Kidney epithelial cell (primary cell): ENCODE data around the gene WFDC12. TPM values are rescaled to one million over a fixed set of nuclear protein-coding genes. Genes with fewer than 3 reads are reported as not detected.

Experiments
- DNase-seq: peaks from one replicate; pipeline ENCODE4 v3.0.0-alpha.2; 2010; ENCODE audit warnings: low read depth
- H3K27me3 ChIP-seq: 2 replicates; pipeline ENCODE4 v1.6.0; 2011; ENCODE audit warnings: low read length; ENCODE audit not compliant: control insufficient read depth, insufficient read depth
- H3K36me3 ChIP-seq: 2 replicates; pipeline ENCODE4 v1.5.1; 2011; ENCODE audit warnings: low read length; ENCODE audit not compliant: control insufficient read depth, insufficient read depth
- H3K4me3 ChIP-seq: 2 replicates; pipeline ENCODE4 v1.5.1; 2011; ENCODE audit warnings: low read depth, mild to moderate bottlenecking, control low read depth, low read length
- total RNA-seq: library from RNA; depleted of rRNA; stranded (reverse); fragments of >200 nt; gene quantifications from 2 replicates; pipeline ENCODE4 v1.2.3, GENCODE V29; 2015
- TF ChIP-seq, protein P1 (sequence below): IDR thresholded peaks from 2 replicates; pipeline ENCODE4 v1.5.1; 2011; ENCODE audit warnings: mild to moderate bottlenecking, moderate library complexity, low read length, control low read depth, inconsistent platforms; ENCODE audit not compliant: insufficient read depth, poor library complexity, severe bottlenecking

The WFDC12 gene
- total RNA-seq, 1 donor from 2014 or later, result not detected

DNA sequence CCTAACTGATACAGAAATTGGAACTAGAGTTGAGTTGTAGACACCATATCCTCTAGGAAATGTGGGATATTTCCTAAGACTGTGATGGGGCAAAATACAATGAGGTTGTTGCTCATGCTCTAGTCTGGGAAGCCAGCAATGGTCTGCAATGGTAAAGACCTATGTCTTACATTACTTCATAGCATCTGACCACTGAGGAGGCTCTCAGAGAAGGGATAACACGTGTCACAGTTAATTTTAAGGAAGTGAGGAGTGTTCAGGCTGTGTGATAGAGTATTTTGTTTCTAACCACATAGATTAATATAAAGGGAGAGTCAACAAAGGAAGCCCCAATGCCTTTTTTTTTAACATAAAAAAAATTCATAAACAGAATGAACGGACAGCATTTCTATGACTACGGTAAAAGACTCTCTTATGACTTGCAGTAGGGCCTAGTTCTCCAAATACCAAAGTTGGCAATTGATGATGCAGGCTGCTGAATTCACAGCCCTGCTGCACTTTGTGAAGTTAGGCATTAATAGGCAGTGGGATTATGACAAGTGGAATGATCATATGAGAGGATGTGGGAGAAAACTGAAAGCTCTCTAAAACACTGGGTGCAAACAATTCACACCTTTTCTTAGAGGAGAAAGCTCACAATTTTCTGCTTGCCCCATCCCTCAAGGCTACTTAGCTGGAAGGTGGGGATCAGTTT, 37.0 kb downstream of the WFDC12 start:
- H3K36me3 ChIP-seq, result no peaks in the 10 kb centered on the region
- TF ChIP-seq, protein P1, sequence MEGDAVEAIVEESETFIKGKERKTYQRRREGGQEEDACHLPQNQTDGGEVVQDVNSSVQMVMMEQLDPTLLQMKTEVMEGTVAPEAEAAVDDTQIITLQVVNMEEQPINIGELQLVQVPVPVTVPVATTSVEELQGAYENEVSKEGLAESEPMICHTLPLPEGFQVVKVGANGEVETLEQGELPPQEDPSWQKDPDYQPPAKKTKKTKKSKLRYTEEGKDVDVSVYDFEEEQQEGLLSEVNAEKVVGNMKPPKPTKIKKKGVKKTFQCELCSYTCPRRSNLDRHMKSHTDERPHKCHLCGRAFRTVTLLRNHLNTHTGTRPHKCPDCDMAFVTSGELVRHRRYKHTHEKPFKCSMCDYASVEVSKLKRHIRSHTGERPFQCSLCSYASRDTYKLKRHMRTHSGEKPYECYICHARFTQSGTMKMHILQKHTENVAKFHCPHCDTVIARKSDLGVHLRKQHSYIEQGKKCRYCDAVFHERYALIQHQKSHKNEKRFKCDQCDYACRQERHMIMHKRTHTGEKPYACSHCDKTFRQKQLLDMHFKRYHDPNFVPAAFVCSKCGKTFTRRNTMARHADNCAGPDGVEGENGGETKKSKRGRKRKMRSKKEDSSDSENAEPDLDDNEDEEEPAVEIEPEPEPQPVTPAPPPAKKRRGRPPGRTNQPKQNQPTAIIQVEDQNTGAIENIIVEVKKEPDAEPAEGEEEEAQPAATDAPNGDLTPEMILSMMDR, result no peak
- no peak overlapping the region for H3K4me3 ChIP-seq
- H3K27me3 ChIP-seq, result no peaks in the 10 kb centered on the region
- DNase-seq, result no peak

DNA sequence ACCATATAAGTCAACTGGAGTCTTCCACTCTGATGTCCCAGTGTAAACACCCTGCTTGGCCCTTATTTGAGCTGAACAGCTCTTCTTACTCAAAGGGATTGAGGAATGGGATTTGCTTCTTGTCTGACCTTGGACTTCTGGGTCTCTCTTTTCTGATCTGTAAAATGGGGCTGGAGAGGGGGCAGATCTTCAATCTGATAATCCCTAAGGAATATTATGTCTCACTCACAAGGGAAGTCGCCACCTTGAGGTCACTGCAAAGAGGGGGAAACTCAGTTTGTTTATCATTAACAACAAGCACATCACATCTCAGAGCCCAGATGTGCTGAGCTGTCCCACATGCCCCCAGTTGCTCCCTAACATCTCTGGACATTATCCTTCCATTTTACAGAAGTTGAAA, 38.4 kb downstream of the WFDC12 start:
- no peak for DNase-seq
- Histone ChIP-seq H3K36me3 (peaks cover 1% of the 10 kb centered on the region), H3K4me3 (no peak overlapping the region), H3K27me3 (no peaks in the 10 kb centered on the region)
- TF ChIP-seq, protein P1, result no peak

DNA sequence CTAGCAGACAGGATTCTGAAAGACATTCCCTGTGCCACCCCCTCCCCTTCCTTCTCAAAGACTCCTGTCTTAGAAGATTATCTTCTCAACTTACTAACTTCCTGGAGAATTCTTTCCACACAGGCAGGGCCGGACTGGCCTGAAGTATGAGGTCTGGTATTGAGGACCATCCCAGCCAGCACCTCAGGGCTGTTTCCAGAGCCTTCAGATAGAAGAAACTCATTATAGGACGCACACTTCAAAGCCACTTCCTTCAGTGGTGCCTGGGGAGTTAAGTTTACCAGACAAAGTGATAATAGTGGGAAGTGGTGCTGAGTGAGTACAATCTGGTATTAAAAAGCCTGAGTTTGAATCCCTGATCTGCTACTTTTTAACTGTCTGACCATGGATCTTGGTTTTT, 39.0 kb downstream of the WFDC12 start:
- Histone ChIP-seq H3K4me3 (no peak overlapping the region), H3K36me3 (peaks cover 1% of the 10 kb centered on the region), H3K27me3 (no peaks in the 10 kb centered on the region)
- no peak for DNase-seq
- TF ChIP-seq, protein P1, result no peak

DNA sequence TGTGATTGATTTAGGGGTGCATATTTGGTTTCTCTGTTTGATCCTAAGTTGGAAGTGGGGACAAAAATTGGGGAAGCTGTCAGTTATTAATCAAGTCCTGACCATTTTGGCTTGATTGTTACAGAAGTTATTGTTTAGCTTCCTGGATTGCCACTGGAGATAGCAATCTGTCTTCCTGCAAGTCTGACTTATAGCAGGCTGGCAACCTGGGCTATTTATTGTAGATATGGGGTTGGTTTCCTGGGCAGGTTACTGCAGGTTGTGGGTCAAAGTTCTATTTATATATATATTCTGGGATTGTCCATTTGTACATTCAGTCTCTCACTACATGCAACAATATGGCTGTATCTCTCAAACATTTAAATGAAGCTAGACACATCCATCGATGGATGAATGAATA, 41.1 kb downstream of the WFDC12 start:
- no peak for DNase-seq
- Histone ChIP-seq H3K36me3 (peaks cover 1% of the 10 kb centered on the region), H3K27me3 (no peaks in the 10 kb centered on the region), H3K4me3 (no peak overlapping the region)
- TF ChIP-seq, protein P1, result no peak

DNA sequence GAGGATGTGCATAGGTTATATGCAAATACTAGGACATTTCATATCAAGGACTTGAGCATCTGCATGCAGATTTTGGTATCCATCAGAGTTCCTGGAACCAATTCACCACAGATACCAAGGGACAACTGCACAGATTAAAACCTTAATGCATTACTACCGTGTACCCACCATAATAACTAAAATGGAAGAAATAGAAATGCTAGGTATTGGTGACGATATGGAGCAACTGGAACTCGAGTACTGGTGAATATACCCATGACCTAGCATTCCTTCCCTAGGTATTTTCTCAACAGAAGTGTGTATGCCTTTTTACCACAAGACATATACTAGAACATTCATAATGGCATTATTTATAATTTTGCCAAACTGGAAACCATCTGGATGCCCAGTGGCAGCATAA, 41.8 kb downstream of the WFDC12 start:
- Histone ChIP-seq H3K4me3 (no peak overlapping the region), H3K36me3 (peaks cover 1% of the 10 kb centered on the region), H3K27me3 (no peaks in the 10 kb centered on the region)
- TF ChIP-seq, protein P1, result no peak
- DNase-seq, result no peak

DNA sequence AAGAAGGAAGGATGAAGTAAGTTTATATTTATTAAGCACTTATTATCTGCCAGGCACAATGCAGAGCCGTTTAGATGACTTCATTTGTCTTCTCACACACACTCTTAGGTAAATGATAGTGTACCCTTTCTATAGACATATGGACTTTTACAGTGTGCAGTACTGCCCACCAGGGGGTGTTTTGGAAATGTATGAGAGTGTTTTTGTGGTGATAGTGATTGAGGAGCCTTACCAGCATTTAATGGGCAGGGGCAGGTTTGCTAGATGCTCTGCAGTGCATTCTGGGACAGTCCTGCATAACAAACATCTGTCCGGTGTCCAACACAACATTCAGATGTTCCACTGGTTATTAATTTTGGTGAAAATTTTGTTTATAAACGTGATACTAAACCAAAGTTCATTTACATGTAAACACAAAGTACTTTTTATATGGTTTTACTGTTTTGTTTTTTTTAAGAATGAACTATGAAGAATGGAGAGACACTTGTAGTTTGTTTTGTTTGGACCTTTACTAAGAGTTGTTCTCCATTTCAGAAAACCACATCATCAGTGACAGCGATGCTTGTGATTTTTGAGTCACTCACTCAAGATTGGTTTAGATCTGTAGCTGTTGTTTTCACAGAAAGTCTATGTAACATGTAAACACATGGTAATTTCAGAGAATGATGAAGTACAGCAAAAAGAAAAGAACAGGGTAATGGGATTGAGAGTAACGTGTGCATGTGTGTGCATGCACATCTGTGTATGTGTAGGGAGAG, 43.2 kb downstream of the WFDC12 start:
- TF ChIP-seq, protein P1, result peak; percentile 33
- no peak for DNase-seq
- Histone ChIP-seq H3K27me3 (no peaks in the 10 kb centered on the region), H3K4me3 (no peak overlapping the region), H3K36me3 (peaks cover 1% of the 10 kb centered on the region)
